Gastrocnemius medialis (tissue), 4 donors: ENCODE data around the gene DHX34. TPM values are rescaled to one million over a fixed set of nuclear protein-coding genes. Genes with fewer than 3 reads are reported as not detected.

Experiments
- ATAC-seq, 2 donors: fragments of 150-250 bp; one replicate each; pipeline ENCODE4 v1.9.1; 2016
- DNase-seq, 2 donors: peaks; one replicate each; pipeline ENCODE4 v3.0.0-alpha.2; 2019
- H3K27ac ChIP-seq, 4 donors: fragments of 200-600 bp; sonication (generic); 1 replicate in 1 of 4; 2 replicates in 3 of 4; pipeline ENCODE4 v1.5.1; 2016 to 2018; ENCODE audit warnings: mild to moderate bottlenecking in 2 of 4, moderate library complexity in 1 of 4
- H3K27me3 ChIP-seq, 3 donors: fragments of 200-600 bp; sonication (generic) in 2 of 3; 1 replicate in 1 of 3; 2 replicates in 2 of 3; pipeline versions ENCODE4 v1.5.1 to v1.6.0; 2016 to 2019; ENCODE audit warnings: mild to moderate bottlenecking in 1 of 3, moderate library complexity in 1 of 3
- H3K36me3 ChIP-seq, 2 donors: fragments of 200-600 bp; sonication (generic) in 1 of 2; one replicate each; pipeline ENCODE4 v1.5.1; 2017 to 2018
- H3K4me1 ChIP-seq, 2 donors: fragments of 200-600 bp; sonication (generic) in 1 of 2; one replicate each; pipeline ENCODE4 v1.5.1; 2016 to 2017; ENCODE audit warnings: mild to moderate bottlenecking in 2 of 2
- H3K4me3 ChIP-seq, 4 donors: fragments of 200-600 bp; sonication (generic) in 3 of 4; 1 replicate in 1 of 4; 2 replicates in 3 of 4; pipeline ENCODE4 v1.5.1; 2016 to 2019; ENCODE audit warnings: mild to moderate bottlenecking in 2 of 4
- H3K9me3 ChIP-seq, 3 donors: fragments of 200-600 bp; sonication (generic) in 2 of 3; 1 replicate in 1 of 3; 2 replicates in 2 of 3; pipeline ENCODE4 v1.5.1; 2016 to 2019
- CTCF ChIP-seq, 5 experiments: fragments of 450-650 bp in 3 of 5; fragments of 200-600 bp in 2 of 5; sonication (generic) in 2 of 5; IDR thresholded peaks in 4 of 5; conservative IDR thresholded peaks in 1 of 5; 1 replicate in 4 of 5; 2 replicates in 1 of 5; pipeline ENCODE4 v1.5.1; 2016 to 2019; ENCODE audit warnings: antibody characterized with exemption in 5 of 5, mild to moderate bottlenecking in 3 of 5, moderate library complexity in 3 of 5
- POLR2A ChIP-seq, 2 donors: fragments of 450-650 bp; IDR thresholded peaks; one replicate each; pipeline ENCODE4 v1.6.1; 2017; ENCODE audit warnings: antibody characterized with exemption in 2 of 2, mild to moderate bottlenecking in 2 of 2, moderate library complexity in 2 of 2
- in situ Hi-C, 4 donors: fragments of 200-750 bp; cut with MboI; loops; one replicate each; pipeline versions ENCODE4 v1.15.0 to v1.8.0; 2017; ENCODE audit warnings: low sequenced_read_pairs in 4 of 4
- intact Hi-C: fragments of 100-400 bp; cut with DNase I; formaldehyde crosslinking; loops from one replicate; pipeline ENCODE4 v1.15.1; 2023; ENCODE audit warnings: low total_unique reads
- total RNA-seq, 4 donors: library from RNA; depleted of rRNA; stranded (reverse); fragments of >200 nt; gene quantifications; one replicate each; pipeline versions ENCODE4 v1.1.0 to v1.2.3, GENCODE V29; 2016

The DHX34 gene
- total RNA-seq, 4 donors from 2014 or later: 14.3 to 19.3 (median 14.7) TPM

GRCh38 chr19:47432091-47432490 is 83.0 kb downstream of the DHX34 start:
- Histone ChIP-seq H3K36me3 (no peaks in the 10 kb centered on the region), H3K4me3 (no peak overlapping the region), H3K27me3 (peaks cover 47 to 62% (median 61%) of the 10 kb centered on the region in 3 donors), H3K27ac (no peak overlapping the region), H3K9me3 (no peaks in the 10 kb centered on the region), H3K4me1 (peaks cover 11 to 22% of the 10 kb centered on the region in 2 donors)
- no peak for TF ChIP-seq CTCF (IDR thresholded peaks at IDR 0.05 in 4 of 5, conservative IDR thresholded peaks at IDR 0.05 in 1 of 5)
- no peak for TF ChIP-seq POLR2A (IDR thresholded peaks at IDR 0.05)
- ATAC-seq (no peak), DNase-seq (no peak)
- intact Hi-C loops (no loop called here), in situ Hi-C loops (loop anchor here in 1 of 4 donors (5.0 kb wide), 1 partner anchor 85 kb away; the partner anchor contains the start of gene NAPA)

Other genes starting within 250 kb of the DHX34 start
- gene ZC3H4, start 235.5 kb upstream of the DHX34 start, total RNA-seq: 10 to 100 TPM; 16.2 to 31.7 (median 22.8) TPM
- 10 to 100 TPM; 29.7 to 74.6 (median 46.4) TPM for gene SAE1, start 218.5 kb upstream of the DHX34 start, total RNA-seq
- gene BBC3, start 118.1 kb upstream of the DHX34 start, total RNA-seq: 1 to 10 TPM; 3.4 to 7.6 (median 4.2) TPM
- gene CCDC9, start 92.8 kb upstream of the DHX34 start, total RNA-seq: 10 to 100 TPM; 13.1 to 22.7 (median 18.5) TPM
- gene INAFM1, start 74.4 kb upstream of the DHX34 start, total RNA-seq: 1 to 10 TPM; 3.9 to 8.5 (median 7.2) TPM
- 1 to 10 TPM in 3 of 4 donors, under 1 TPM in 1; 0.27 to 3.7 (median 2.1) TPM for gene C5AR1, start 39.5 kb upstream of the DHX34 start, total RNA-seq
- under 1 TPM; 0.15 to 0.97 (median 0.32) TPM for gene C5AR2, start 17.1 kb upstream of the DHX34 start, total RNA-seq
- gene MEIS3, start 70.2 kb downstream of the DHX34 start, total RNA-seq: 1 to 10 TPM in 3 of 4 donors, under 1 TPM in 1; 0.24 to 5.4 (median 2.2) TPM
- not detected for gene SLC8A2, start 122.6 kb downstream of the DHX34 start, total RNA-seq
- gene KPTN, start 134.9 kb downstream of the DHX34 start, total RNA-seq: 1 to 10 TPM in 3 of 4 donors, under 1 TPM in 1; 0.91 to 6.4 (median 3.9) TPM
- 100 to 1,000 TPM; 127 to 272 (median 212) TPM for gene NAPA, start 165.7 kb downstream of the DHX34 start, total RNA-seq
- gene ZNF541, start 223.8 kb downstream of the DHX34 start, total RNA-seq: not detected